Measurements from ENCODE around the gene SOX10.

SOX10 gene

GRCh38 chr22:38016182-38017151, 32.1 kb upstream of the SOX10 start:
- peak; percentile 58 for DNase-seq

DNA sequence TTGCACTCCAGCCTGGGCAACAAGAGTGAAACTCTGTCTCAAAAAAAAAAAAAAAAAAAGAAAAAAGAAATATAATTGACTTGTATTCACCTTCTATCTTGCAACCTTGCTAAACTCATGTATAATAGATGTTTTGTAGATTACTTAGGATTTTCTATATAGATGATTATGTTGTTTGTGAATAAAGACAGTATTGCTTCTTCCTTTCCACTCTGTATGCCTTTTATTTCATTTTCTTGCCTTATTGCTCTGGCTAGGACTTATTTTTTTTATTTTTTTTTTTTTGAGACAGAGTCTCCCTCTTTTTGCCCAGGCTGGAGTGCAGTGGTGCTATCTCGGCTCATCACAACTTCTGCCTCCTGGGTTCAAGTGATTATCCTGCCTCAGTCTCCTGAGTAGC, 29.7 kb upstream of the SOX10 start:
- no peak for DNase-seq

DNA sequence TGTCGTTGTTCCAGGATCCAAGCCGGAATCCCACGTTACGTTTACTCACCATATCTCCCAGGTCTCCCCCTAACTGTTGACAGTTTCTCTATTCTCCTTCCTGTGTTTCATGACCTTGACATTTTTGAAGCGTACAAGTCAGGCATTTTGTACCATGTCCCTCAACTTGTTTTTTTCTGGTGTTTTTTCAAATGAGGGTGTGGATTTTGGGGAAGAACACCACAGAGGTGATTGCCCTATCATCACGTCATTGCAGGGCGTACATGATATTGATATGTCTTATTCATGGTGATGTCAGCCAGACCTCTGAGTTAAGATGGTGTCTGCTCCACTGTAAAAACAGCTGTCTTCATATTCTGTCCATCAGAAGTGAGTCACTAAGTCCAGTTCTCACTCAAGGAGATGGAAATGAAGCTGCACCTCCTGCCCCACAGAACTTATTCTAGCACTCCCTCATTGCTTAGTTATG, 28.3 kb upstream of the SOX10 start:
- no peak for DNase-seq

- no peak for DNase-seq
Observed at GRCh38 chr22:38009000-38009806, 24.8 kb upstream of the SOX10 start.

- no peak for DNase-seq
Observed at GRCh38 chr22:38007330-38007902, 23.1 kb upstream of the SOX10 start.

- no peak for DNase-seq
Observed at GRCh38 chr22:38006906-38007305, 22.6 kb upstream of the SOX10 start.

GRCh38 chr22:38005943-38006342, 21.6 kb upstream of the SOX10 start:
- DNase-seq, result no peak

DNA sequence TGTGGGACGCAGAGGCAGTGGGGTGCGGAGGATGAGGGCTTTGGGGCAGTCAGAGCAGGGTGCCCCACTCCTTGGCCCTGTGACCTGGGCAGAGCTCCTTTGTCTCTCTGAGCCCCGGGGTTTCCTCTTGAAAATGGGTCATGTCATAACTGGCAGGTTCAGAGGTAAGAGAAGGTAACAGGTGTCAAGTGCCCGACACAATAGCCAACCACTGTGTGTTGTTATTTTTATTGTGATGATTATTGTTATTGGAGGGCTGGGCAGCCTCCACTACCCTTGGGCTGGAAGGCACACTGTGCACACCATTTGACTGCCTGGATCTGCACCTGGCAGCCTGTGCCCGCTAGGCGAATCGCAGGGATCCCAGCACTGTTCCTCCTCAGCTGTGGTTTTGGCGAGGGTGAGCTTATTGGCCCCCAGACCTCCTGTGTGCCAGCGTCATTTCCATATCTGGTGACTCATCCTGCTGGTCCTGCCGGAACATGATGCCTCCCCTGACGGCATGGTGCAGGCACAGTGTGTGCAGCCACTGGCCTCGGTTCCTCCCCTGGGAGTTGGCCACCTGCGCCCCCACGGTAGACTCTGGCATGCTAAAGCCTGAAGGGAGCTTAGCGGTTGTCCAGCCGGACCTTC, 15.4 kb upstream of the SOX10 start:
- DNase-seq, result peak; percentile 85

GRCh38 chr22:37999236-37999635, 14.9 kb upstream of the SOX10 start:
- DNase-seq, result peak; percentile 29

DNA sequence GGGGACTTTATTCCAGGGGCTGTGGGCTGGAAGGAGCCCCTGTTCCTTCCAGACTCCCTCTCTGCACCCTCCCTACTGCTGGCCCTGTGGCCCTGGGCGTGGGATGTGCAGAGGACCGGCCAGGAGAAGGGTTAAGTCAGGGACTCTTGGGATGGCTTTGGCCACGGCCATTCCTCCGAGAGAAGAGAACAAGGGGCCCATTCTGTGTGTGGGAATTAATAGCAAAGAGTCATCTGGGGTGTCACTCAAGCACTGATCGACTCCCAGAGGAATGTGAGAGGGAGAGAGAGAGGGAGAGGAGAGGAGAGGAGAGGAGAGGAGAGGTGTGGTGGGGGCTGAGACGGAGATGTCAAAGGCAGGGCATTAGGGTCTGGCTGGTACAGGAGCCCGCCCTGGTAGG, 14.2 kb upstream of the SOX10 start:
- DNase-seq, result no peak

DNA sequence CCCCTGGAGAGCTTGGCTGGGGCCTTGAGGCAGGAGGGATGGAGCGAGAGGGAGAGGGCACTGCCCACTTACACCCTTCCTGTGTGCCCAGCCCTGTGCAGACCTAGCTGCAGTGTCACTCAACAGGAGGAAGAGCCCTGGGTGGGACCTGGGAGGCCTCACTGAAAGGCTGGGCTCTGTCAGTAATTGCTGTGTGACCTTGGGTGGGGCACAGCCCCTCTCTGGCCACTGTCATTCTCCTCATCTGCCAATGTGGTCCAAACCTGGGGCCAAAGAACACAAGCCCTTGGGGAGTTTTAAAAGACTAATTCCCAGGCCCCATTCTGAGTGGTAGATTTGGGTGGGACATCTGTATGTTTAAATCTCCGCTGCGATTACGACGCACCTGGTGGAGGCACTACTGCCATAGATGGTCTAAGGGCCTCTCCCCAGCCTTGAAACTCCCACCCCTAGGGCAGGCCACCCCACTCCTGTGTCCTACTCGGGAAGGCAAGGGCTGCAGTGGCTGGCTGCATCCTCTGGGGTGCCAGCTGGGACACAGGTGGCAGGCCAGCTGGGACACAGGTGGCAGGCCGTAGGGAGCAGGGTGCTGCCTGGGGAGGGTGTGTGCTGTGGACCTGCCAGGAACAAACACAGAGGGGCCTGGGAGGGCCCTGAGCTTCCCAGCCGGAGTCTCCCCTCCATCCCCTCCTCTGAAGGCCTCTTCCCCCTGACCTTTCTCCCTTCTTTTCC, 12.3 kb upstream of the SOX10 start:
- DNase-seq, result no peak

DNA sequence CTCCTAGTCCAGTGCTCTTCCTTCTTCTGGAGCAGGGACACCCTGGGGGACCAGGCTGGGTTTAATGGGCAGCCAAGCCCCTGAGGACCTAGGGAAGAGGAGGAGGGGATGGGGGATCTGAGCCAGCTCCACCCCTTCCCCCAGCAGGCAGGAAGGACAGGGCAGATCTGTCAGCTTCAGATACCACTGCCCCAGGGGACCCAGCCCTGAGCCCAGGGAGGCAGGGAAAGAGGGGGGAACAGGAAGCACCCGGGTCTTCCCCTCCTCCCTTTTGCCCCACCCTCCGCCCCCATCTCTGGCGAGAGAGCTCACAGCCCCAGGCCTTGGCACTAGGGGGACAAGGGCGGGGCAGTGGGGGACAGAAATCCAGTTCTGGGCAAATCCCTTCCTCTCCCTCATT, 11.7 kb upstream of the SOX10 start:
- DNase-seq, result peak; percentile 67

DNA sequence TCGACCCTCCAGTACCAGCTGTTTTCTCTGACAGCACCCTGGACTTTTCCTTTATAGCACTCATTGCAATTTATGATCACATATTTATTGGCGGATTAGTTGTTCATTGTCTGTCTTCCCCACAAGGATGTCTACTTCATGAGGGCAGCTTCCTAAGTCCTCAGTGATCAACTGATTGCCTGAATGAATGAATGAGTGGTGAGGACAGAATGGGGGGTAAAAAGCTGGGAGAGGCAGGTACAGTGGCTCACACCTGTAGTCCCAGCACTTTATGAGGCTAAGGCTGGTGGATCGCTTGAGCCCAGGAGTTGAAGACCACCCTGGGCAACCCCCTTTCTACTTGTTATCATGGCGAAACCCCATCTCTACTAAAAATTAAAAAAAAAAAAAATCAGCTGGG, 11.1 kb upstream of the SOX10 start:
- DNase-seq, result no peak

DNA sequence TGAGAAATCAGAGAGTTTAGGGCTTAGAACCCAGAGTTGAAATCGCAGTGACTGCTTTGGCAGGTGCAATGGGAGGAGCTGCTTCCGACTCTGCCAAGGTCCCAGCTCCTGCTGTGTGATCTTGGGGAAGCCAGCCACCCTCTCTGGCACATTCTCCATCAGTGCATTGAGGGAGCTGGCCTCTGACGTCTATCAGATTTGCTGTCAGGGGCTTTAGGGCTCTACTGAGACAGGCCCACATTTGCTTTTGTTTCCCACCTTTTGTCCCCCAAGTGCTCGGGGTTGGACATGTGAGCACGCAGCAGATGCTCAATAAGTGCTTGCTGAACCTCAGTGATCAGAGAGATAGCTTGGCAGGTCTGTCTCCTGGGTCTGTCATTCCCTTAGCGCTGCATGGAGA, 10.6 kb upstream of the SOX10 start:
- DNase-seq, result no peak

DNA sequence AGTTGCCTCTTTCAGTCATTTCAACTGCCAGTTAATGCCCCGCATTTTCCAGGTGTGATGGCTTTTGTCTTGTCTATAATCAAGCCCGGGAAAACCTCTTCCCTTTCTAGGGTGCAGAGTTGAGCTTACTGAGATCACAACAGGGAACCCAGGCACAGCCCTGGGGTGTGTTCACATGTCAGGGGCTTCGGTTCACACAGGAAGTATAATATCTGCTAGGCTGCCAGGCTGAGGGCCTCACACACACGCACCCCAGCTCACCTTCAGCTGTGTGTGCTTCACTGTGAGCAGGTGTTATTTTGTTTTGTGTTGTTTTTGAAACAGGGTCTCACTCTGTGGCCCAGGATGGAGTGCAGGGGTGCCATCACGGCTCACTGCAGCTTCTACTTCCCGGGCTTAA, 9.7 kb upstream of the SOX10 start:
- no peak for DNase-seq

- no peak for DNase-seq
Observed at GRCh38 chr22:37991731-37992442, 7.5 kb upstream of the SOX10 start.

GRCh38 chr22:37990862-37991261, 6.5 kb upstream of the SOX10 start:
- DNase-seq, result no peak

DNA sequence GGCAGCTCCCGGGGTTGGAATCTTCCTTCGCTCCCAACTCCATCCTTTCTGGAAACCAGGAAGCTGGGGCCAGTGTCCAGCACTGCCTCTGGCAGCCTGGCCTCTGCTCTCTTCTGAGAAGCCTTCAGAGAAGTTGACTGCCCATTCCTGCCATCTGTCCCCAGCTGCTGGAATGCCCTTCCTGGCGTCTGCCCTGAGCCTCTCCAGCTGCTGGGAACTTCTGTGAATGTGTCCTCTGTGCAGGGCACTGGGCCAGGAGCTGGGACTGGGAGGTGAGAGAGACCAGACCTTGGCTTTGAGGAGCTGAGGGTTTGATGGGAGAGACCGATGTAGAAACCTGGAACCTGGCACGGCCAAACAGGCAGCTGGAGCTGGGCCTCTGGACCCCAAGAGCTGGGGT, 5.9 kb upstream of the SOX10 start:
- no peak for DNase-seq

GRCh38 chr22:37989146-37990045, 5.0 kb upstream of the SOX10 start:
- no peak for DNase-seq

DNA sequence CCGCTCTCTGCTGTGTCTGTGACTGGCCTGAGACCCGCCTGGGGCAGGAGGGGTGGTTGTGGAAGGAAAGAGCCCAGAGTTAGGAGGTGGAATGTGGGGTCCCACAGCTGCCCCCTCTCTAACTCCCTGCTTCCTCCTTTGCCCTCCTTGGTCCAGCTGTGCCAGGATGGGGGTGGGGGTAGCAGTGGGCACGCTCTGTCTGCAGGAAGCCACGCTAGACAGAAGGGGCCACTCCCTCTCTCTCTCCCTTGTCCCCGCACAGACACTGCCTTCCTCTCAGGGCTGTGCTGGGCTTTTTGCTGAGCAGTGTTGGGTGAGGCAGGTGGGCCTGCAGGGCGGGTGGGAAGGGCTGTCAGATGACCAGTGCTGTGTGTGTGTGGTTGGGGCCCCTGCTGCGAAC, 2.0 kb upstream of the SOX10 start:
- no peak for DNase-seq

Measured in hematopoietic multipotent progenitor cell treated with erythropoietin and hydrocortisone succinate and interleukin-3 and kit ligand, for 6 days (in vitro differentiated cells).